AML-193 (cell line): ENCODE results near the gene RRP7A.
A peak's percentile ranks its signal among the peaks of the same experiment; 100 is the strongest.
"Not testable (repeated sequence)": the region's sequence is repeated elsewhere in the genome, so short reads cannot be mapped to it uniquely, and the experiment has no call there.

Source experiments
- DNase-seq, 2 experiments: peaks; one replicate each; lab custom pipeline; 2025; lab: John Stamatoyannopoulos, UW

Gene RRP7A

DNA sequence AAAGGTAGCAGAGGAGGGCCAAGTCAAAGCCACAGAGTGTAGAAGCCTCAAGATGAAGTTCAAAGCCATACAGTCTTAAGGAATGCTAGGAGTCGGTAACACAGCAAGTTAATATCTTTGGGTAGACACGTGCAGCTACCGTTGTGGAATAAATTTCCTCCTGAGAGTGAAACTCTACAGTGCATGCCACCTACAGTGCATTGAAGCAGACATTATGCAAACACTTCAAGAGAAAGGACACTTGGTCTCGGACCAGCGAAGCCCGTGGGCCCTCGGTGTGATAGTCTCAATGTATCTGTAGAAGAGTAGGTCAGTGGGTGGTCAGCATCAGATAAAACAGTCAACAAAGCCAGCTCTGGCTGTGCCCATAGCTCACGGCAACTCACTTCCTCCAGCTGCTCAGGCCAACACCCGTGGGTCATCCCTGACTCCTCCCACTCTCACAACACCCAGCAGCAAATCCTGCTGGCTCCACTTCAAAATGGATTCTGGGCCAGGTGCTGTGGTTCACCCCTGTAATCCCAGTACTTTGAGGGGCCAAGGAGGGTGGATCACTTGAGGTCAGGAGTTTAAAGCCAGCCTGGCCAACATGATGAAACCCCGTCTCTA, 24.0 kb downstream of the RRP7A start:
- DNase-seq = not testable (repeated sequence)

- no peak for DNase-seq
Measured at GRCh38 chr22:42493393-42493792, 26.2 kb downstream of the RRP7A start.

DNA sequence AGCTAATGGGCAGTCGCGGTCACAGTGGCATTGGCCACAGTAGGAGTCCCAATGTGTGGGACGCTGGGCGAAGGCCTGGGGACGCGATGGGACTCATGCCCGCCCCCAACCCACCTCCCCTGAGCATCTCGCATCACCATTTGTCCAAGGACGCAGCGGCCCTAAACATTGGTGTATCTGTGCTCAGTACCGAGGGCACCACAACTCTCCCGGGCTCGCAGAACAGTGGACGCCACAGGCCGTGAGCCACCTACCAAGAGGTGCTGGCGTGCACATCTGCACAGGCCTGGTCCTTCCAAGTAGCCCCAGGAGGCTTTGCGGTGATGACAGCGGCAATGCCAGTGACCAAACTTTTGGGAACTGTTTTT, 27.3 kb downstream of the RRP7A start:
- DNase-seq = no peak

DNA sequence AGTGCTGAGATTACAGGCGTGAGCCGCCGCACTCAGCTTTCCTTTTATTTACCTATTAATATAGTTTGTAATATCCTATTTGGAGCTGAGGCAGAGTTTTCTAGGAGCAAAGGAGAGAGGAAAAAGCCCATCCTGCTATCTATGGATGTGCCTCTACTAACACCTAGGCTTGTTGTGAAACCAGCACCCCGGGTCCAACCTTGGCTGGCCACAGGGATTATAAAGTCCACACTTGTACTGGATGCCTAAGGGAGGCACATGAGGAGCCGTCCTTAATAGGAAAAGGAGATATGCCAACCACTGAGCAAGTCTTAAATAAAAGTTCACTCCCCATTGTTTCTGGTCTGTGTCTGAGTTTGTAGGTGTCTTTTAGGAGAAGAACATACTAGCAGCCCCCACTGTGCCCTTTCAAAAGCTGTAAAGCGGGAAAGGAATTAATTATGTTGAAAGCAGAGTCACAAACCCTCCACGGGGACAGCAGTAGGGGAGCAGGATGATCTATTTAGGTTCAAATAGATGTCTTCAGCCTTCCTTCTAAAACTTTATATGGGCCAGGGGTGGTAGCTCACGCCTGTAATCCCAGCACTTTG, 29.3 kb downstream of the RRP7A start:
- no peak for DNase-seq

- DNase-seq = no peak
Measured at GRCh38 chr22:42489000-42489399, 30.6 kb downstream of the RRP7A start.

GRCh38 chr22:42484506-42484905, 35.1 kb downstream of the RRP7A start:
- DNase-seq = no peak

- not testable (repeated sequence) for DNase-seq
Measured at GRCh38 chr22:42483610-42484223, 35.9 kb downstream of the RRP7A start.

GRCh38 chr22:42475122-42475521, 44.5 kb downstream of the RRP7A start:
- no peak for DNase-seq

DNA sequence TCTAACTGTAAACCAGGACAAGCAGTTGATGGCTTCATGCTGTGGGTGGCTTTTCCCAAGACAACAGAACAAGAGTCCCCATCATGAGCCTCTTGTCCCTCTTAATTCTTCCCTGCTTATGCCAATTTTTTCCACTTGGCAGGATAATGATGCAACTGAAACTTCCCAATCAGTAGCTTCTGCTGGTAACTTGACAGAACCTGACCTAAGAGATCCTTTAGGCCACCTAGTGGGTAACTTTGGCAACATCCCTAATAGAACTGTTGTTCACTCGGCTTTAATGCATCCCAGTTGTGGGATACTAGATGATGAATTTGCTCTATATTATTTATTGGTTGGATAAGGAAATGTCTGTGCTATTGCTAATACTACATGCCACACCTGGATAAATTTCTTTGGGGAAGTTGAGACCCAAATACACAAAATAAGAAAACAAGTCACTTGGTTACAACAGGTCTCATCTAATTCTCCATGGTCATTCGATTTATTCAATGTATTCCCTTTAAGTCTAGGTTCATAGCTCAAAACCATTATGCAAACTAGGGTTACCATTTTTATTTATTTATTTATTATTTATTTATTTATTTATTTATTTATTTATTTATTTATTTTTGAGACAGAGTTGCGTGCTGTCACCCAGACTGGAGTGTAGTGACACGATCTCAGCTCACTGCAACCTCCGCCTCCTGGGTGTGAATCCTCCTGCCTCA, 46.0 kb downstream of the RRP7A start:
- DNase-seq = peak; percentile 44 to 47

DNA sequence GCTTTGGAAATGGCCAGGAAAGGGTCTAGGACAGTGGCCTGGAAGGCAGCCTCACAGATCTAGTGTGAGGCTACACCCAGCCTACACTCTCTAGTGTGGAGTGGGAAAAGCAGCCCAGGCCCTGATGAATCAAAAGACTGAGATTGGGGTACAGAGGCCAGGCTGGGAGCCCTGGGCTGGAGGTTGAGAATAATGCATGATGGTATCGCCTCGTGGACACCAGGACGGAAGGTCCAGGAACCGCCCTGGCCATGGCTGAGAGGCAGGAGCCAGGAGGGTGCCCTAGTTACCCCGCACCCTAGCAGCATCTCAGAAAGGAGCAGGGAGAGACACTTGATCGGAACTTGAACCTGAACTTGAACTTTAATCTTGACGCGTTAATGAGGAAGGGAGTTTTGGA, 46.9 kb downstream of the RRP7A start:
- no peak for DNase-seq

GRCh38 chr22:42471441-42471840, 48.2 kb downstream of the RRP7A start:
- DNase-seq = no peak

- no peak for DNase-seq
Measured at GRCh38 chr22:42470366-42471082, 49.1 kb downstream of the RRP7A start.

DNA sequence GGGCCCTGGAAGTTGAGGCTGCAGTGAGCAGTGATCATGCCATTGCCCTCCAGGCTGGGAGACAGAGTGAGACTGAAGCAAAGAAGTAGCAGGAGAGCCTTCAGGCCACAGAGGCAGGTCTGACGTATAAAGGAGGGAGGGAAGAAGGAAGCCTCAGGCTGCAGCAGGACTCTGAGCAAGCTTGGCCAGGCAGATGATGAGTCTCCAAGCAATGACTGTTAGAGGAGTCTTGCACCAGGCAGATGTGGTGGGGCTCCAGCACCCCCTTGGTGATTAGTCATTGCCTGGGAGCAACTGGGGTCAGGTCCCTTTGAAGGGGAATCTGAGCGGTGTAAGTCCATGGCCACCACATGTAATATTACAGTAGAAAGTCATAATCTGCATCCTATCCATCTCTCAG, 50.8 kb downstream of the RRP7A start:
- DNase-seq = no peak

DNA sequence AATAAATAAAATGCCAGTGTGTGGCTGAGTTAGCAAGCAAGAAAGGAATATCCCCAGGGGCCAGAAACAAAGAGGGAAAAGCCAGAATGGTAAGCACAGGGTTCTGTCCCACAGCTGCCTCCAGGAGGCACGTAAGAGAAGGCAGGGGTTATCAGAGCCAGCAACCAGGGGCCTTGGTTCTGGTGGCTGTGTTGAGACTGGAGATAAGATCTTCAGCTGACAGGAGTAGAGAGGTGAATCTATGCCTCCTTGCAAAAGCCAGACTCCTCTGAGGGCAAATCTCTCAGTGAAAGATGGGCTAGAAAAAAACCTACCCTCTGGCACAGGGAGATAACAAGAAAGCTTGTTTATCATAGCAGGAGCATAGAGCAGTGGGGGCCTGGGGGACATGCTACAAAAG, 57.6 kb downstream of the RRP7A start:
- no peak for DNase-seq

- DNase-seq = no peak
Measured at GRCh38 chr22:42461511-42461910, 58.1 kb downstream of the RRP7A start.
